Fibroblast of lung (primary cell): ENCODE results near the gene PDE6A. TPM values are rescaled to one million over a fixed set of nuclear protein-coding genes. Genes with fewer than 3 reads are reported as not detected.

Experiments used
- DNase-seq, 2 donors: peaks; one replicate each; pipeline versions ENCODE4 v3.0.0 to v3.0.0-alpha.2; 2010; ENCODE audit warnings: low read depth in 2 of 2
- H2AFZ ChIP-seq: 2 replicates; pipeline ENCODE4 v1.5.1; 2012; ENCODE audit warnings: low read length, control low read depth, inconsistent platforms
- H3K27ac ChIP-seq: 2 replicates; pipeline ENCODE4 v1.5.1; 2011; ENCODE audit warnings: low read length, control low read depth; ENCODE audit not compliant: insufficient read depth
- H3K27me3 ChIP-seq: 2 replicates; pipeline ENCODE4 v1.5.1; 2011; ENCODE audit warnings: mild to moderate bottlenecking, low read length; ENCODE audit not compliant: control insufficient read depth, insufficient read depth
- H3K36me3 ChIP-seq: 2 replicates; pipeline ENCODE4 v1.5.1; 2011; ENCODE audit warnings: low read length; ENCODE audit not compliant: control insufficient read depth, insufficient read depth
- H3K4me1 ChIP-seq: 2 replicates; pipeline ENCODE4 v1.5.1; 2011; ENCODE audit warnings: low read length; ENCODE audit not compliant: control insufficient read depth, insufficient read depth; ENCODE audit errors: extremely low read depth
- H3K4me2 ChIP-seq: 2 replicates; pipeline ENCODE4 v1.5.1; 2011; ENCODE audit warnings: low read length, control low read depth; ENCODE audit not compliant: insufficient read depth; ENCODE audit errors: extremely low read depth
- H3K4me3 ChIP-seq, 4 experiments: fragments of 200-600 bp in 1 of 4; sonication (generic) in 1 of 4; replicated peaks in 1 of 4; 2 replicates each; pipeline ENCODE4 v1.5.1; 2011 to 2016; ENCODE audit warnings: low read length in 4 of 4, low read depth in 3 of 4, mild to moderate bottlenecking in 3 of 4, control low read depth in 2 of 4, inconsistent platforms in 1 of 4, mixed read lengths in 1 of 4; ENCODE audit not compliant: insufficient read depth in 1 of 4; ENCODE audit errors: control extremely low read depth in 1 of 4
- H3K79me2 ChIP-seq: 2 replicates; pipeline ENCODE4 v1.5.1; 2012; ENCODE audit warnings: mild to moderate bottlenecking, low read length, inconsistent platforms; ENCODE audit not compliant: control insufficient read depth, insufficient read depth
- H3K9ac ChIP-seq: 2 replicates; pipeline ENCODE4 v1.5.1; 2011; ENCODE audit warnings: mild to moderate bottlenecking, low read length, control low read depth; ENCODE audit not compliant: insufficient read depth
- H3K9me3 ChIP-seq: 2 replicates; pipeline ENCODE4 v1.5.1; 2012; ENCODE audit warnings: low read depth, low read length; ENCODE audit not compliant: control insufficient read depth, insufficient read depth
- H4K20me1 ChIP-seq: 2 replicates; pipeline ENCODE4 v1.5.1; 2011; ENCODE audit warnings: low read length; ENCODE audit not compliant: control insufficient read depth, insufficient read depth; ENCODE audit errors: extremely low read depth
- CTCF ChIP-seq, 2 donors: IDR thresholded peaks in 1 of 2; conservative IDR thresholded peaks in 1 of 2; 1 replicate in 1 of 2; 2 replicates in 1 of 2; pipeline ENCODE4 v1.5.1; 2011 to 2012; ENCODE audit warnings: low read length in 2 of 2, control low read depth in 1 of 2, inconsistent platforms in 1 of 2, low read depth in 1 of 2, mild to moderate bottlenecking in 1 of 2
- EZH2 ChIP-seq: IDR thresholded peaks from 2 replicates; pipeline ENCODE4 v1.5.1; 2012; ENCODE audit warnings: low read length, control low read depth, mild to moderate bottlenecking; ENCODE audit errors: missing control alignments
- polyA plus RNA-seq, 2 donors: library from polyadenylated mRNA; depleted of rRNA in 1 of 2; stranded (reverse) in 1 of 2; unstranded in 1 of 2; fragments of >200 nt; gene quantifications; 2 replicates each; pipeline ENCODE4 v1.2.1, GENCODE V29; 2011 to 2012; ENCODE audit warnings: missing spikeins in 1 of 2
- total RNA-seq: library from RNA; depleted of rRNA; stranded (reverse); fragments of >200 nt; gene quantifications from 2 replicates; pipeline ENCODE4 v1.2.1, GENCODE V29; 2014

Gene PDE6A
- total and polyA plus RNA-seq, 2 donors (not counting 1 experiment from before 2014, with no cell fraction given): under 0.01 TPM; not detected in 1

GRCh38 chr5:149888280-149888679 lies 56.3 kb downstream of the PDE6A start:
- Histone ChIP-seq H3K36me3 (no peaks in the 10 kb centered on the region), H3K79me2 (no peaks in the 10 kb centered on the region), H3K27me3 (no peaks in the 10 kb centered on the region), H3K4me3 (no peak overlapping the region), H3K4me1 (no peaks in the 10 kb centered on the region), H3K9me3 (no peaks in the 10 kb centered on the region), H3K9ac (no peak overlapping the region), H3K4me2 (no peak overlapping the region), H4K20me1 (no peaks in the 10 kb centered on the region), H2AFZ (no peak overlapping the region), H3K27ac (no peak overlapping the region)
- no peak for DNase-seq
- TF ChIP-seq EZH2 (no peak), CTCF (conservative IDR thresholded peaks at IDR 0.05 in 1 of 2, IDR thresholded peaks at IDR 0.05 in 1 of 2; ENCODE audit: low read depth in 1 of 2, low read length in 2 of 2) (no peak)

- Histone ChIP-seq H3K4me1 (no peaks in the 10 kb centered on the region), H2AFZ (no peak overlapping the region), H3K4me2 (no peak overlapping the region), H3K79me2 (no peaks in the 10 kb centered on the region), H3K9ac (no peak overlapping the region), H3K27ac (no peak overlapping the region), H3K36me3 (no peaks in the 10 kb centered on the region), H4K20me1 (no peaks in the 10 kb centered on the region), H3K27me3 (no peaks in the 10 kb centered on the region), H3K9me3 (no peaks in the 10 kb centered on the region), H3K4me3 (no peak overlapping the region)
- DNase-seq: peak; percentile 56 to 97
- TF ChIP-seq CTCF (conservative IDR thresholded peaks at IDR 0.05 in 1 of 2, IDR thresholded peaks at IDR 0.05 in 1 of 2; ENCODE audit: low read depth in 1 of 2, low read length in 2 of 2): no peak
- TF ChIP-seq EZH2: no peak
Observed at GRCh38 chr5:149887622-149888183, 56.9 kb downstream of the PDE6A start.

- H3K79me2 ChIP-seq: no peaks in the 10 kb centered on the region
- DNase-seq: peak; percentile 48 to 86
- H3K36me3 ChIP-seq: no peaks in the 10 kb centered on the region
- no peak overlapping the region for H3K9ac ChIP-seq
- no peak overlapping the region for H2AFZ ChIP-seq
- no peak overlapping the region for H3K4me2 ChIP-seq
- H3K4me1 ChIP-seq: no peaks in the 10 kb centered on the region
- H3K4me3 ChIP-seq: no peak overlapping the region
- no peaks in the 10 kb centered on the region for H3K27me3 ChIP-seq
- no peak overlapping the region for H3K27ac ChIP-seq
- no peak for TF ChIP-seq EZH2
- no peaks in the 10 kb centered on the region for H4K20me1 ChIP-seq
- no peaks in the 10 kb centered on the region for H3K9me3 ChIP-seq
Observed at GRCh38 chr5:149886692-149887470, 57.7 kb downstream of the PDE6A start.
